HG03025 (cell line): ENCODE data around the gene POU4F1.
A peak's percentile ranks its signal among the peaks of the same experiment; 100 is the strongest.
"Not testable (repeated sequence)": the region's sequence is repeated elsewhere in the genome, so short reads cannot be mapped to it uniquely, and the experiment has no call there.

Source experiments
- ATAC-seq: cut with Tn5 transposase; IDR thresholded peaks from one replicate; pipeline ENCODE4 v1.9.1; 2021; ENCODE audit warnings: mild to moderate bottlenecking, moderate library complexity; ENCODE audit not compliant: unreplicated experiment, low FRiP score

Gene POU4F1

DNA sequence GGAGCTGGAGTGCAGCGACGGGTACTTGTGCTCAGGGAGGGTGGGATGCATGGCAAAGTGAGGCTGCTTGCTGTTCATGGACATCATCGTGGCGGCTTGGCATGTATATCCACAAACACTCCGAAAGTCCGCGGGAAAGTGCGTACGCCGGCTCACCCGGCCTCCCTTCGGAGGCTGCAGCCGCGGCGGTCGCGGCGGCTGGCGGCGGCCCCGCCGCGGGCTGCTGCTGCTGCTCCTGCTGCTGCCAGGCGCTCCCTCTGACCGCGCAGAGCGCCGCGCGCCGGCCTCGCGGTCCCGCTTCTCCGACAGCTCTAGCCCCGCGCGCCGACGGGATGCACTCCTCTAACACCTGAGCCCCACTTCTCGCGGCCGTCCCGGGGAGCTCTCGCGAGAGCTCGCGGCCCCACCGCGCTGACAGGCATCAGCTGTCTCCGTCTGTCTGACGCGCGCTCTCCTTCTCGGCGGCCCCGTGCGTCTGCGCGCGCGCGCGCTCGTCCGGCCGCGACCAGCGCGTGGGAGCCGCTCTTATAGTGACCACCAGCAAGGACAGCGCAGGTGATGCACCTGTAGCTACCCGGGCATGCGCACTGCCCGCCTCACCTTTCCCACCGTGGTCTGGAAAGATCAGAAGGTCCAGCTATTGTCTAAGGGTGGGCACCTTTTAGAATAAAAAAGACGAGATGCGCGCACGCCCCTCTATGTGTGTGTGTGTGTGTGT lies at the start of gene POU4F1:
POU4F1 (minus strand) TSS at position 313 of the 718 bp plus-strand sequence; CDS start at position 87, 226 bp downstream.
- ATAC-seq: peak; percentile 71

DNA sequence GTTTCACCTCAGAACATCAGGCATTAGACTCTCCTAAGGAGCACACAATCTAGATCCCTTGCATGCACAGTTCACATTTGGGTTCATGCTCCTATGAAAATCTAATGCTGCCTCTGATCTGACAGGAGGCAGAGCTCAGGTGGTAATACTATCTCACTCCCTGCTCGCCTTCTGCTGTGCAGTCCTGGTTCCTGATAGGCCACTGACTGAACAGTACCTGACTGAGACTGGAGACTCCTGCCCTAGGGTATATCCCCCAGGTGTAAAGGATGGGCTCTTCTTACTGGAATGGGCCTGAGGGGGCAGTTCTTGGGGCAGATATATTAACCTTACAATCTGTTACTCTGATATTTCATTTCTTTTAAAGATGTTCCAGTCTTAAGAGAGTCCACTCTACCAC lies 49.3 kb upstream of the POU4F1 start:
- no peak for ATAC-seq

- ATAC-seq: no peak
Observed at GRCh38 chr13:78650717-78651083, 47.3 kb upstream of the POU4F1 start.

DNA sequence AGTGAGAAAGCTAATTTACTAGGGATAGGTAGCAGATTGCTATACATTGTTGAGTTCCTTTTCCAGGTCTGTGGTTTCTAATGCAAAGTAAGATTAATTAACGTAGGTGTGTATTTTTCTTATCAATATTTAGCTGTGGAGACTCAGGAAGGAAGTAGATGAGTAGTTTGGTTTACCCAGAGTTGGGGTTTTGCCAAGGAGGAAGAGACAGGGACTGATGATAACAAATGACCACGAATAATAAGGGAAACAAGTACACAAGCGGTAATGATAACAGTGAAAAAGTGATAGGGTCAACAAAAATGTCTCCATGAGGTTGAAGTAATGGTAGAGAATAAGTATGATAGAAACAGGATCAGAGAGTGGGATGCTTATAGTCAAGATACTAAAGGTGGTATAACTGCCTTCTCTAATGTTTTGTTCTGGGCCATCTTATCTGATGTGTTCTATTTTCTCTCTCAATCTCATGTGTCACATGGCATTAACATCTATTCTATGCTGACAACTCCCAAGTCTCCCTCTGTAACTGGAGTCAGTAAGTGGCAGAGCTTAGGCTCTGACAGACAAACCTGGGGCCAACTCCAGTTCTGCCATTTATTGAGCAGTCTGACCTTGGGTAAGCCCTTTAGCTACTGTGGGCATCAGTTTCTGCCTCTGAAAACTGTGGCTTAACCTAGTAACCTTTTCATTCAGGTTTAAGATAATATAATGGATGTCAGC lies 46.8 kb upstream of the POU4F1 start:
- ATAC-seq: no peak

DNA sequence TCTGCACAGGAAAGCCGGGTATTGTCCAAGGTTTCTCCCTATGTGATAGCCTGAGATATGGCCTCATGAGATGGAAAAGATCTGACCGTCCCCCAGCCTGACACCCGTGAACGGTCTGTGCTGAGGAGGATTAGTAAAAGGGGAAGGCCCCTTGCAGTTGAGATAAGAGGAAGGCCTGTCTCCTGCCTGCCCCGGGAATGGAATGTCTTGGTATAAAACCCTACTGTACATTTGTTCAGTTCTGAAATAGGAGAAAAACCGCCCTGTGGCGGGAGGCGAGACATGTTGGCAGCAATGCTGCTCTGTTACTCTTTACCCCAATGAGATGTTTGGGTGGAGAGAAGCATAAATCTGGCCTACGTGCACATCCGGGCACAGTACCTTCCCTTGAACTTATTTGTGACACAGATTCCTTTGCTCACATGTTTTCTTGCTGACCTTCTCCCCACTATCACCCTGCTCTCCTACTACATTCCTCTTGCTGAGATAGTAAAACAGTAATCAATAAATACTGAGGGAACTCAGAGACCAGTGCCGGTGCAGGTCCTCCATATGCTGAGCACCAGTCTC lies 43.8 kb upstream of the POU4F1 start:
- not testable (repeated sequence) for ATAC-seq

GRCh38 chr13:78638216-78638615 lies 34.9 kb upstream of the POU4F1 start:
- peak; percentile 80 for ATAC-seq

GRCh38 chr13:78636495-78636894 lies 33.1 kb upstream of the POU4F1 start:
- no peak for ATAC-seq

DNA sequence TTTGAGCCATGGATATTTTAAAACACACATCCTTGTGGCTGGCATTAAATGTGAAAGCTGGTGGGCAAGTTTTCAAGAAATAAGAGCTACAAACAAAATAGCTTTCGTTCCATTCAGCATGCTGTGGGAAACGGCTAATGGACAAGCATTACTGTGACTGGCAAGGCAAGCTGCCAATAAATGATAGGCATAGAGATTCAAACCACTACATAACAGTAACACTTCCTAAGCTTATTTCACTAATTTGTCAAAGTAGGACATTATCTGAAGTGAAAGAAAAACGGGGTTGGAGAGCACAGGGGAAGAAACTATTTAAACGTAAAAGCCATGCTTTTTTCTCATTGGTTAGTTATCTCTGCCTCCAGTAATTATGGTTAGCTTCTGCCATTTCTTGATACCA lies 29.6 kb upstream of the POU4F1 start:
- ATAC-seq: no peak

DNA sequence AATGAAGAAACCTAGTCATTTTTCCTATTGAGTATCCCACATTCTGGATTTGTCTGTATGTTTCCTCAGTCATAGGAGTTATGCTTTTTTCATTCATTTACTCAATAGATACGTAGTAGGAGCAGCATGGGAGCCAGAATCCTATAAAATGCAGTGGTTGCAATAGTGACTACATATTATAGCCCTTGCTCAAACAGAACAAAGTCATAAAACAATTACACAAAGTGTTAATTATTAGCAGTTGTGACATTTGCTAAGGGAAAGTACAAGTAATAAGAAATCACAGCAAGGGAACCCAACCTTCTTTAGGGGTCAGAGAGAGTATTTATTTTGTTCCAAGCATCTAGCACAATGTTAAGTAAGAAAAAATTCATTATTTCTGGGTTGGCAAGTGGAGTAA lies 27.7 kb upstream of the POU4F1 start:
- no peak for ATAC-seq

- ATAC-seq: no peak
Observed at GRCh38 chr13:78630511-78630910, 27.2 kb upstream of the POU4F1 start.

DNA sequence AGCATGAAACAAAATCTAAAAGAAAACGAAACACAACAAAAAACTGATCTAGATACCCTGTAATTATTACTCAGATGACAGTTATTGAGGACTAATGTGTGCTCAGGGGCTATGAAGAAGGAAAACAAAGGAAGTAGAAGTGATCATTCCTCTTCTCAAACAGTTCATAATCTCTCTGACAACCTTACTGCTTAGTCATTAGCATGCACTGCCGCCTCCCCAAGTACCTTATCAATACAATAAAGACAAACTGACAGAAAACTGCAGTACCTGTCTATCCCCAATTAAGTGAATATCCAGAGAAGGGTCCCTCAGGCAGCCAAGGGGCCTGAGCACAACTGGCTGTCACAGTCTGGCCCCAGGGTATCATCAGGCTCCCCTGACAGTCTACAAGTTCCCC lies 22.0 kb upstream of the POU4F1 start:
- no peak for ATAC-seq

- no peak for ATAC-seq
Observed at GRCh38 chr13:78623132-78623531, 19.8 kb upstream of the POU4F1 start.

DNA sequence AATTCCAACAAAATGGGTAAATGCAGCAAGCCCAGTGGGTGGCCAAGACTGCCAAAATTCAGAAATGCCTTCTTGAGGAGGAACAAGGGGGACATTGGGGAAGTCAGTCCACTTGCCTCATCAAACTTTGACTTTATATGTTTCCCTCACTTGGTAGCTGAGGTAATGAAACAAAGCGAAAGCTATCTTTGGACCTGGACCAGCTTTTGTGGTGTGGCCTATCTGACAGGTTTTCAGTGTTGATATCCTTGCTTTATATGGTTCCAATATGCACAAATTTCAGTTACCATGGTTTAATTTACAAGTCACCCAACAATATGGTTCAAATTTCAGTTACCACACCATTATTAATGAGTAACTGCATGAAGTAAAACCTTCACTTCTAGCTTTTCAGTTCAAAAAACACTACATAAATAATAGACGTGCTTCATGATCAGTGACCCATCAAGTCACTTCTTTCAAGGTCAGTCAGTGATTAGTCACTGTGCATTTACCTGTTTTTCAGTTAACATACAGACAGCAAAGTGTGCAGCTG lies 17.7 kb upstream of the POU4F1 start:
- no peak for ATAC-seq

DNA sequence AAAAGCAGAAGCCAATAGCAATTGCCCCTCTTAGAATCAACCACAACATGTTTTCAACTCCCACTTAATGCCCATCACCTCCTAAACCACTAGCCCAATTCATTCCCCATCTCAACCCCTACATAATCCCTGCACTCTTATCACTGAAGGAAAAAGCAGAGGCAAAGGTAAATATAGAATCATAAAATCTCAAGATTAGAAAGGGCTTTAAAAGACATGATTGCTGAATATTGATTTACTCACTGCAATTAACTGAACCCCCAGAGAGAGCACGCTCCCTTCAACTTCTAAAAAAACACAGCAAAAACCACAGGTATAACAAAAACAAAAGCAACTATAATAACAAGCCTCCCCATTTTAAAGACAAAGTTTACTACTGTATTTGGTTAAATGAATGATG lies 15.1 kb upstream of the POU4F1 start:
- no peak for ATAC-seq

DNA sequence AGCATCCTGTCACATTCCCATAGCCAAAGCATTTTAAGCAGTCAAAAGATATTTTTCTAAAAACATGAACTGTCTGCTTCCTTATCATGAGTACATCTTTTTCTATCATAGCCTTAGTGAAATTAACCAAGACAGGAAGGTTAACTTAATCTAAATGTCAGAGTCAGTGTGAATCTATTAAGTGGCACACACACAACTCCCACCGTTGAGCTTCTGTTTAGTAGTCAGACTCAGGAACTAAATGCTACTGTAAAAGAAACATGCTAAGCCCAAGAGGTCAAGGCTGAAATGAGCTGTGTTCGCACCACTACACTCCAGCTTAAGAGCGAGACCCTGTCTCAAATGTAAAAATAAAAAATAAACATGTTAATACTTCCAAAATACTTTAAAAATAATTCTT lies 7.7 kb upstream of the POU4F1 start:
- no peak for ATAC-seq

DNA sequence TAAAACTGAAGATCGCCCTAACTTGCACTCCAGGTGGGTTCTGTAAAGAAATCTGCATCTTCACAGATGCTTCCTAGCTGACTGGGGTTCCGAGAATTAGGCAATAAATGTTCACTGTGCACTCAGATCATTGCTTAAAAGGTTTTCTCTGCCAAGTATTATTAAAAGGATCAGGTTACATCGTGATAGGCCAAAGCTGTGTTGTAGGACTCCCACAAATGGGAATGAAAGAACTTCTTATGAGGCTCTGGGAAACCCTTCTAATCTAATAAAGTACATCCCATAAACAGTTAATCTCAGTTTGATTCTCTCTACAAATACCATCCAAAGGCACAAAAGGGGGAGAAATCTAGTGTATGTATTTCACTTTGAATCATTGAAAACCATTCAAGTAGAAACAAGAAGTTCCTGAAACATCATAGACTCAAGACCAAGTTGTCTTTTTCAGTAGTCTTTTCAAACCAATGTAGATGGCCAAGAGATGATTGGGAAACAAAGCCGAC lies 7.1 kb upstream of the POU4F1 start:
- no peak for ATAC-seq

DNA sequence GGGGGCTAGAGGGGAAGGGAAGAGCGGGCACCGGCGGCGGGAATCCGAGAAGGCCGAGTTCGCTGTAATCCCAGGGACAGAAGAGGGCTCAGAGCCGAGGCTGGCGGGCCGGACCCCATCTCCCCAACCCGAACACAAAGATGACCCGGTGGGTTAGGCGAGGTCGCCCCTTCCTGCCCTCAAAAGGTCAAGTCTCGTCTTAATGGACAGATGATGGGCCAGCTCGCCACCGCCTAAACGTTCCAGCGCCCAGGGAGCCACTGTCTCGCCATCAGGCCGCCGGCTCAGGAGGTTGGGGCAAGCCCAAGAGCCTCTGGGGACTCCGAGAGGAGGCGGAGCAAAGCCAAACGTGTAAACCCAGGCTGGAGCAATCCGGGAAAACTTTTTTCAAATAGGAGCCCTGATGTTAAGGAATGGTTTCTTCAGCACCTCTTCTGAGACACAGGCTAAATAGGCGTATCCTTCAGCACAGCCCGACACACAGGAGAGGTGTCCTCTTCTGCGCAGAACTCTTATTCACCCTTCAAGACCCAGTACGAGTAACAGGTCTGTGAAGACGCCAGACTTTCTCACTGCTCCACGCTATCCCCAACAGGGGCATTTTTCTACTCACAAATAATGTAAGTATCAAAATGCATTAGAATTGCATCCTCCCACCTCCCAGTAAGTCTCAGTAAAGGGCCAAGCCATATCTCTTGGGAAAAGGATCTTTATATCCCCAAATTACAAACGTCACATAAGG lies 6.3 kb upstream of the POU4F1 start:
- ATAC-seq: no peak

GRCh38 chr13:78608688-78609463 lies 5.5 kb upstream of the POU4F1 start:
- ATAC-seq: no peak

GRCh38 chr13:78608252-78608687 lies 4.9 kb upstream of the POU4F1 start:
- ATAC-seq: no peak
